NB4 (cell line): ENCODE data around the gene PDZD2.

Experiments
- TF ChIP-seq, protein P1 (sequence below): IDR thresholded peaks from one replicate; pipeline ENCODE4 v1.5.1; 2012; ENCODE audit warnings: low read depth, low read length
- TF ChIP-seq, protein P2 (sequence below): IDR thresholded peaks from 2 replicates; pipeline ENCODE4 v1.6.1; 2011; ENCODE audit warnings: low read depth, low read length

DNA sequence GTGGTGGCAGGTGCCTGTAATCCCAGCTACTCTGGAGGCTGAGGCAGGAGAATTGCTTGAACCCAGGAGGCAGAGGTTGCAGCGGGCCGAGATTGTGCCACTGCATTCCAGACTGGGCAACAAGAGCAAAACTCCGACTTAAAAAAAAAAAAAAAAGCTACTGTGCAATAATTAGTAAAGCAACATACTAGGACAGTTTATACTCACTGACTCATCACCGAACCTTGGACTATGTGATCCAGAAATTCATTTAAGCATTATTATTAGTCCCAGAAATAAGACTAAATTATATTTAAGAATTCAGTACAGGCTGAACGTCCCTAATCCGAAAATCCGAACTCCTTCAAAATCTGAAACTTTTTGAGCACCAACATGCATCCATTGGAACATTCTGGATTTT, 497.4 kb downstream of the PDZD2 start:
- TF ChIP-seq, protein P1, sequence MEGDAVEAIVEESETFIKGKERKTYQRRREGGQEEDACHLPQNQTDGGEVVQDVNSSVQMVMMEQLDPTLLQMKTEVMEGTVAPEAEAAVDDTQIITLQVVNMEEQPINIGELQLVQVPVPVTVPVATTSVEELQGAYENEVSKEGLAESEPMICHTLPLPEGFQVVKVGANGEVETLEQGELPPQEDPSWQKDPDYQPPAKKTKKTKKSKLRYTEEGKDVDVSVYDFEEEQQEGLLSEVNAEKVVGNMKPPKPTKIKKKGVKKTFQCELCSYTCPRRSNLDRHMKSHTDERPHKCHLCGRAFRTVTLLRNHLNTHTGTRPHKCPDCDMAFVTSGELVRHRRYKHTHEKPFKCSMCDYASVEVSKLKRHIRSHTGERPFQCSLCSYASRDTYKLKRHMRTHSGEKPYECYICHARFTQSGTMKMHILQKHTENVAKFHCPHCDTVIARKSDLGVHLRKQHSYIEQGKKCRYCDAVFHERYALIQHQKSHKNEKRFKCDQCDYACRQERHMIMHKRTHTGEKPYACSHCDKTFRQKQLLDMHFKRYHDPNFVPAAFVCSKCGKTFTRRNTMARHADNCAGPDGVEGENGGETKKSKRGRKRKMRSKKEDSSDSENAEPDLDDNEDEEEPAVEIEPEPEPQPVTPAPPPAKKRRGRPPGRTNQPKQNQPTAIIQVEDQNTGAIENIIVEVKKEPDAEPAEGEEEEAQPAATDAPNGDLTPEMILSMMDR: no peak
- TF ChIP-seq, protein P2, sequence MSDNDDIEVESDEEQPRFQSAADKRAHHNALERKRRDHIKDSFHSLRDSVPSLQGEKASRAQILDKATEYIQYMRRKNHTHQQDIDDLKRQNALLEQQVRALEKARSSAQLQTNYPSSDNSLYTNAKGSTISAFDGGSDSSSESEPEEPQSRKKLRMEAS: no peak
